Measurements from ENCODE around the gene NPR2. TPM values are rescaled to one million over a fixed set of nuclear protein-coding genes. Genes with fewer than 3 reads are reported as not detected.

Gene NPR2
- total and polyA plus RNA-seq, 8 donors = 17.6 to 58.6 (median 47.2) TPM

DNA sequence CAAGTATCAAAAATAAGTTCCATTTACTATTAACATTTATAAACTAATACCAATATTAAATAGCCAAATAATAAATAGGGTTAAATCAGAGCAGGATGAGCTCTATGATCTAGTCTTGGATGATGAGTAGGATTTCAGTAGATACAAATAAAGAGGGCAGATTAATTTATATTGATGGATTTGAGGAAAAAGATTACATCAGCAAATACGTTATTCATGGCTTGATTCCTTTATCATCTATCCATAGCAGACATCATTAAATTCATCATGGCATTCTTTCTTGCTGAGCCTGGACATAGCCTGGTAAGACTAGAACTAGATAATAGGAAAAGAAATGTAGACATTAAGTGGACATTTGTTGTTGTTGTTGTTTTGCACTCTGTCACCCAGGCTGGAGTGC, 23.9 kb upstream of the NPR2 start:
- Histone ChIP-seq H3K36me3 (no peaks in the 10 kb centered on the region), H3K4me3 (no peak overlapping the region), H3K9me3 (no peaks in the 10 kb centered on the region), H3K27ac (no peak overlapping the region), H3K27me3 (no peaks in the 10 kb centered on the region), H3K4me1 (peaks cover 14 to 19% of the 10 kb centered on the region in 2 donors)
- ATAC-seq = no peak
- TF ChIP-seq, protein P1, sequence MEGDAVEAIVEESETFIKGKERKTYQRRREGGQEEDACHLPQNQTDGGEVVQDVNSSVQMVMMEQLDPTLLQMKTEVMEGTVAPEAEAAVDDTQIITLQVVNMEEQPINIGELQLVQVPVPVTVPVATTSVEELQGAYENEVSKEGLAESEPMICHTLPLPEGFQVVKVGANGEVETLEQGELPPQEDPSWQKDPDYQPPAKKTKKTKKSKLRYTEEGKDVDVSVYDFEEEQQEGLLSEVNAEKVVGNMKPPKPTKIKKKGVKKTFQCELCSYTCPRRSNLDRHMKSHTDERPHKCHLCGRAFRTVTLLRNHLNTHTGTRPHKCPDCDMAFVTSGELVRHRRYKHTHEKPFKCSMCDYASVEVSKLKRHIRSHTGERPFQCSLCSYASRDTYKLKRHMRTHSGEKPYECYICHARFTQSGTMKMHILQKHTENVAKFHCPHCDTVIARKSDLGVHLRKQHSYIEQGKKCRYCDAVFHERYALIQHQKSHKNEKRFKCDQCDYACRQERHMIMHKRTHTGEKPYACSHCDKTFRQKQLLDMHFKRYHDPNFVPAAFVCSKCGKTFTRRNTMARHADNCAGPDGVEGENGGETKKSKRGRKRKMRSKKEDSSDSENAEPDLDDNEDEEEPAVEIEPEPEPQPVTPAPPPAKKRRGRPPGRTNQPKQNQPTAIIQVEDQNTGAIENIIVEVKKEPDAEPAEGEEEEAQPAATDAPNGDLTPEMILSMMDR (IDR thresholded peaks at IDR 0.05) = no peak
- intact Hi-C loops (cut with DNase I) = no loop called here
- DNase-seq = no peak

- no peaks in the 10 kb centered on the region for H3K36me3 ChIP-seq
- intact Hi-C loops (cut with DNase I) = no loop called here
- ATAC-seq = no peak
These were observed 21.6 kb upstream of the NPR2 start for GRCh38 chr9:35769763-35770162.

DNA sequence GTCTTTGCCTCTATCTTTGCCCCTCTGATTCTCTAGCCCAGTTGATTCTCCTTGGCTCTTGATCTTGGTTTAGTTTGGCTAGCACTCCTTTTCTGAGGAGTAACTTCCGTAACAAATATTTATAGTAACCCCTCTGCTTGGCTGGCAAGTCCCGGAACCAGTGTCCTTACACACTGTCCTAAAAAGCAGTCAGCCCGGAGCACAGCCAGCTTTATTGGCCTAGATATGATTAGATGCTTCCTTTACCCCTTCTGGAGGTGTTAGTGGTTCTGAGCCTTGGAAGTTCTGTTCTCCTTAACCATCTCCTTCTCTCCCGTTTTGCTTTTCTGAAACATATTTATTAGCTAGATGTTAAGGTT, 20.3 kb upstream of the NPR2 start:
- peak; percentile 75 for ATAC-seq
- no peaks in the 10 kb centered on the region for H3K36me3 ChIP-seq
- no peak overlapping the region for H3K4me3 ChIP-seq
- intact Hi-C loops (cut with DNase I) = no loop called here
- H3K4me1 ChIP-seq = peaks cover 14 to 26% of the 10 kb centered on the region in 2 donors
- TF ChIP-seq, protein P1 (IDR thresholded peaks at IDR 0.05) = no peak
- DNase-seq = no peak
- H3K9me3 ChIP-seq = no peaks in the 10 kb centered on the region
- no peaks in the 10 kb centered on the region for H3K27me3 ChIP-seq
- H3K27ac ChIP-seq = peak overlapping the region; percentile 31 to 35

More at GRCh38 chr9:35769763-35770162, 21.6 kb upstream of the NPR2 start:
- no peak for DNase-seq
- Histone ChIP-seq H3K4me1 (peaks cover 14 to 19% of the 10 kb centered on the region in 2 donors), H3K4me3 (no peak overlapping the region), H3K27ac (no peak overlapping the region), H3K27me3 (no peaks in the 10 kb centered on the region), H3K9me3 (no peaks in the 10 kb centered on the region)
- TF ChIP-seq, protein P1 (IDR thresholded peaks at IDR 0.05) = no peak

DNA sequence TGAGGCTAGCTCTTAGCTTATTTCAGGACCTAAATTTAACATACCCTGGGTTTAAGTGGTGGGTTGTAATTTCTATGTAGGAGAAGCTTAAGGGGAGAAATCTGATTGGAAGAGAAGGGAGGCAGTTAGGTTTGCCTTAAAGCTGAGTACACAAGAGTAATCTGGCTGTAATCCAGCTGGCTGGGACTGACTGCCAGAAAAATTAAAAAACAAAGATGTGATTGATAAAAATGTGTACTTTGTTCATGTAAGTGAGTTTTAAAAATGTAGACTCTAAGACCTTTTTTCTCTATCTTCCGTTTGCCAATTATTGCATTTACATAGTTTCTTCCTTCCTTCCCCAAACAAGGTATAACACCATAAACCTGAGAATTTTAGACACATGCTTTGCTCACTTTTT, 19.9 kb upstream of the NPR2 start:
- peak; percentile 45 for ATAC-seq
- TF ChIP-seq, protein P1 (IDR thresholded peaks at IDR 0.05) = no peak
- Histone ChIP-seq H3K27me3 (no peaks in the 10 kb centered on the region), H3K4me1 (peaks cover 14 to 26% of the 10 kb centered on the region in 2 donors), H3K27ac (peak overlapping the region in 1 of 2 donors; percentile 35), H3K36me3 (no peaks in the 10 kb centered on the region), H3K9me3 (no peaks in the 10 kb centered on the region), H3K4me3 (no peak overlapping the region)
- intact Hi-C loops (cut with DNase I) = no loop called here
- peak in 1 of 4 donors; percentile 85 for DNase-seq

- Histone ChIP-seq H3K27me3 (no peaks in the 10 kb centered on the region), H3K4me3 (no peak overlapping the region), H3K36me3 (no peaks in the 10 kb centered on the region), H3K27ac (no peak overlapping the region), H3K4me1 (peaks cover 14 to 26% of the 10 kb centered on the region in 2 donors), H3K9me3 (no peaks in the 10 kb centered on the region)
- TF ChIP-seq, protein P1 (IDR thresholded peaks at IDR 0.05) = no peak
- peak; percentile 45 for ATAC-seq
- intact Hi-C loops (cut with DNase I) = no loop called here
- no peak for DNase-seq
These were observed 19.4 kb upstream of the NPR2 start for GRCh38 chr9:35771943-35772342.
